MCF 10A (cell line): ENCODE measurements around the gene PITPNM3. TPM values are rescaled to one million over a fixed set of nuclear protein-coding genes. Genes with fewer than 3 reads are reported as not detected.

ENCODE experiments used
- BruUV-seq: library from RNA; stranded (reverse); fragments of 400-500 nt; replicated peaks from 2 replicates; lab custom pipeline; 2021; lab: Mats Ljungman, UMichigan
- CTCF ChIA-PET: fragments of 300-600 bp; sonication (Branson Sonifier 250); formaldehyde crosslinking; extraction: SDS; loops from one replicate; lab custom pipeline; 2021; ENCODE audit warnings: antibody characterized with exemption, inconsistent platforms; lab: Yijun Ruan, JAX
- POLR2A ChIA-PET: fragments of 300-600, 350-650 bp; sonication (Branson Sonifier 250); formaldehyde crosslinking; extraction: SDS; loops from one replicate; lab custom pipeline; 2020; ENCODE audit warnings: antibody characterized with exemption, inconsistent platforms; lab: Yijun Ruan, JAX
- DNase-seq: peaks from one replicate; pipeline ENCODE4 v3.0.0-alpha.2; 2018; ENCODE audit not compliant: unreplicated experiment
- H3K27ac Mint-ChIP-seq: one replicate; pipeline ENCODE4 v1.8.0; 2022; ENCODE audit warnings: mild to moderate bottlenecking, low read depth, mixed read lengths; ENCODE audit not compliant: unreplicated experiment
- H3K27me3 Mint-ChIP-seq: one replicate; pipeline ENCODE4 v1.8.0; 2022; ENCODE audit warnings: mixed read lengths; ENCODE audit not compliant: insufficient read depth, unreplicated experiment
- H3K36me3 Mint-ChIP-seq: one replicate; pipeline ENCODE4 v1.8.0; 2022; ENCODE audit warnings: mild to moderate bottlenecking, moderate library complexity, mixed read lengths; ENCODE audit not compliant: insufficient read depth, unreplicated experiment
- H3K4me1 Mint-ChIP-seq: one replicate; pipeline ENCODE4 v1.8.0; 2022; ENCODE audit warnings: mixed read lengths; ENCODE audit not compliant: insufficient read depth, unreplicated experiment
- H3K4me3 Mint-ChIP-seq: one replicate; pipeline ENCODE4 v1.8.0; 2022; ENCODE audit warnings: mild to moderate bottlenecking, moderate library complexity, mixed read lengths; ENCODE audit not compliant: unreplicated experiment
- H3K9me3 Mint-ChIP-seq: one replicate; pipeline ENCODE4 v1.8.0; 2022; ENCODE audit warnings: mixed read lengths; ENCODE audit not compliant: unreplicated experiment
- CTCF ChIP-seq: fragments of 200-600 bp; IDR thresholded peaks from one replicate; pipeline ENCODE4 v1.8.0; 2022; ENCODE audit warnings: antibody characterized with exemption, mild to moderate bottlenecking; ENCODE audit not compliant: unreplicated experiment
- intact Hi-C: fragments of 100-400 bp; cut with micrococcal nuclease; formaldehyde crosslinking; loops from 2 replicates; pipeline ENCODE4 v1.14.1; 2022
- total RNA-seq: library from RNA; stranded (reverse); gene quantifications from 2 replicates; pipeline ENCODE4 v1.2.3, GENCODE V29; 2022

The PITPNM3 gene
- total RNA-seq, 1 experiment from 2014 or later: 22.8 TPM

- TF ChIP-seq CTCF: no peak
- no peak overlapping the region for H3K4me3 Mint-ChIP-seq
- BruUV-seq: no TSS peak
- no peak overlapping the region for H3K27ac Mint-ChIP-seq
- ChIA-PET CTCF (interaction anchor here (0.8 kb wide), 1 partner anchor 9 kb away, joined by 4 read pairs; no protein-coding TSS in a partner anchor), POLR2A (no interaction called here)
- H3K27me3 Mint-ChIP-seq: no peaks in the 10 kb centered on the region
- H3K4me1 Mint-ChIP-seq: no peaks in the 10 kb centered on the region
- H3K9me3 Mint-ChIP-seq: no peaks in the 10 kb centered on the region
- H3K36me3 Mint-ChIP-seq: peaks cover 38% of the 10 kb centered on the region
- intact Hi-C loops: no loop called here
- DNase-seq: no peak
These were observed 92.5 kb downstream of the PITPNM3 start for GRCh38 chr17:6463616-6464445.

GRCh38 chr17:6462692-6463091, 93.7 kb downstream of the PITPNM3 start:
- H3K27ac Mint-ChIP-seq: no peak overlapping the region

GRCh38 chr17:6461792-6462524, 94.4 kb downstream of the PITPNM3 start:
- no peaks in the 10 kb centered on the region for H3K27me3 Mint-ChIP-seq
- BruUV-seq: no TSS peak

More at GRCh38 chr17:6462692-6463091, 93.7 kb downstream of the PITPNM3 start:
- H3K27me3 Mint-ChIP-seq: no peaks in the 10 kb centered on the region
- intact Hi-C loops: no loop called here
- TF ChIP-seq CTCF: no peak
- ChIA-PET POLR2A (interaction anchor here (0.6 kb wide), 1 partner anchor 177 kb away, joined by 4 read pairs; no protein-coding TSS in a partner anchor), CTCF (no interaction called here)
- no peak overlapping the region for H3K4me3 Mint-ChIP-seq
- H3K36me3 Mint-ChIP-seq: peaks cover 33% of the 10 kb centered on the region
- no peaks in the 10 kb centered on the region for H3K9me3 Mint-ChIP-seq
- H3K4me1 Mint-ChIP-seq: peaks cover under 1% of the 10 kb centered on the region
- BruUV-seq: no TSS peak
- DNase-seq: no peak

More at GRCh38 chr17:6461792-6462524, 94.4 kb downstream of the PITPNM3 start:
- ChIA-PET POLR2A (interaction anchor here (0.6 kb wide), 1 partner anchor 178 kb away, joined by 4 read pairs; no protein-coding TSS in a partner anchor), CTCF (interaction anchor here (0.5 to 0.6 kb wide), 2 partner anchors 15 to 448 kb away, joined by 3 to 4 read pairs; no protein-coding TSS in a partner anchor)
- peaks cover 33% of the 10 kb centered on the region for H3K36me3 Mint-ChIP-seq
- no peak overlapping the region for H3K4me3 Mint-ChIP-seq
- H3K9me3 Mint-ChIP-seq: no peaks in the 10 kb centered on the region
- DNase-seq: no peak
- no peak overlapping the region for H3K27ac Mint-ChIP-seq
- no peak for TF ChIP-seq CTCF
- intact Hi-C loops: no loop called here
- H3K4me1 Mint-ChIP-seq: peaks cover 8% of the 10 kb centered on the region
